Right kidney (tissue), 9 donors: Measurements from ENCODE around the gene ZFY.
A peak's percentile ranks its signal among the peaks of the same experiment; 100 is the strongest.

Experiments
- DNase-seq: peaks from one replicate; pipeline ENCODE4 v3.0.0-alpha.2; 2016
- long read RNA-seq, 8 donors: transcript quantifications; one replicate each; lab custom pipeline, GENCODE V29; 2026

ZFY gene
- long read RNA-seq, donor 1: 0 reads
- long read RNA-seq, donor 2, full-length matches to known transcripts: 1 of 1 reads
- long read RNA-seq, donor 2, partial matches to known transcripts: 0 of 1 reads
- long read RNA-seq, donor 2, other reads (novel, unspliced or antisense): 0 of 1 reads
- long read RNA-seq, donor 3: 0 reads
- long read RNA-seq, donor 4: 0 reads
- long read RNA-seq, donor 5, partial matches to known transcripts: 0 of 1 reads
- long read RNA-seq, donor 5, other reads (novel, unspliced or antisense): 0 of 1 reads
- long read RNA-seq, donor 6: 0 reads
- long read RNA-seq, donor 7: 0 reads
- long read RNA-seq, donor 8: 0 reads

DNA sequence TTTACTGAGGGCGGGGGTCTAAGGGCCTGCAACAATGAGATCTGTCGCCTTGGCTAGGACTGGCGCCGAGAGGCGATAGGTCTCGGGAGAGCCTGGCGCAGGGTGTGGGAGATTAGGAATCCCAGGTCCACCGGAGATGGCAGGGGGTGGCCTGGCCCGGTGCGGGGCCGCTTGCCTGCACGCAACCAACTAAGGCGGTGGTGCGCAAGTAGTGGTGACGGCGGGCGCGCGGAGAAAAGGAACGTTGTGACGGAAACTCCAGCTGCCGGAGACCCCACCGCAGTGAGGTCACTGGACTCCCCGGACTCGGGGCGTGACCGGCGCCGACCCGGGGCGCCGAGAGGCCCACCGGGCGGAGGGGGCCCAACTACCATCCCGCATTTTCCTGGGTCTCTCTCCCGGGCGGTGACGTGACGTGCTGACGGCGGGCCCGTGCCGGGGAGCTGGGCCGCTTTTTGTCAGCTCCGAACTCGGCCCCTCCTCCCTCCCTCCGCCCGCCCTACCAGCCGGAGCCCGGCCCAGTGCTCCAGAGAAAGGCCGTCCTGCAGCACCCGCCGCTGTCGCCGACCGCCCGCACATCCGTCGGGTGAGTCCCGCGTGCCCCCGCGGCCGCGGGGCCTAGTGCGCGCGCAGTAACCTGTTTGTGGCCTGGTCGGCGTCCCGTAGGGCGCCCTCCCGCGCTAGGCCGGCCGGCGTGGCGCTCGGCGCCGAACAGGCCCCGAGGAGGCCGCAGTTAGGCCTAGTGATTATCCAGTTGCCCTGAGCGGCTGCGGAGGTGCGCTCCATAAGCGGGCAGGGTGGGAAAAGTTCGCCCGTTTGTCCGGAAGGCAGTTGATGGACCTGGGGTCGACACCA lies at the start of gene ZFY:
ZFY (plus strand) TSS at position 521 of the 855 bp plus-strand sequence. CDS start 18,556 bp downstream, outside the sequence.
- peak; percentile 86 for DNase-seq

GRCh38 chrY:2885880-2886279 lies 49.3 kb upstream of the ZFY start:
- no peak for DNase-seq

DNA sequence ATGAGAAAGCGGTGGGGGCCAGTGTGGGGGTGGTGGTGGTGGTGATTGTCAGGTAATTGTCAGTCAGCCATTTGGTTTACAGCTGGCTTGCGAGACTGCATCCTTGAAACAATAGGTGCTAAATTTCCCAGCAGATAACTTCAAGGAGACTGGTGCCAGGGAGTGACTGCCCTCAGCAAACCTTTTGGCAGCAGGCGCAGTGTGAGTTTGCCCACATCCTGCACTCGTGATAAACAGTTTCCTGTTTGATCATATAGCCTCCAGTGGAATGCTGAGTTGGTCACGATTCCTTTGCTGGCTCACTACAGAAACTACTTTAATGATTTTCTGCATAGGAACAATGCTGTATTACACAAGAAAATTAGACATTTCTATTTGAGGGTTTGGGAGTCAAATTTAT lies 47.8 kb upstream of the ZFY start:
- no peak for DNase-seq

GRCh38 chrY:2887955-2888354 lies 47.2 kb upstream of the ZFY start:
- DNase-seq: no peak

DNA sequence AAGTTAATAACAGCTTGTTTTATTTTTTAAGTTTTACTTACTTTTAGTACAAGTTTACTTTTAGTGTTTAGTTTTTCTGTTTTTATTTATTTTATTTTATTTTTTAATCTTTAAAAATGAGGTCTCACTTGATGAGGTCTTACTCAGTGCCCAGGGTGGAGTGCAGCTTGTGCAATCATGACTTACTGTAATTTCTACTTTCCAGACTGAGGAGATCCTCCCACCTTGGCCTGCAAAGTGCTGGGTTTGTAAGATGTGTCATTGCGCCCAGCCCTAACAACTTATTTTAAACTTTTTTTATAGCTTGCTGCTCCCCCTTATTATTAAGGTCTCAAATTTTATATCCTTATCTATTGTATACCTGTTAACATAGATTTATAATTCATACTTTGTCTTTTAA lies 41.7 kb upstream of the ZFY start:
- no peak for DNase-seq

DNA sequence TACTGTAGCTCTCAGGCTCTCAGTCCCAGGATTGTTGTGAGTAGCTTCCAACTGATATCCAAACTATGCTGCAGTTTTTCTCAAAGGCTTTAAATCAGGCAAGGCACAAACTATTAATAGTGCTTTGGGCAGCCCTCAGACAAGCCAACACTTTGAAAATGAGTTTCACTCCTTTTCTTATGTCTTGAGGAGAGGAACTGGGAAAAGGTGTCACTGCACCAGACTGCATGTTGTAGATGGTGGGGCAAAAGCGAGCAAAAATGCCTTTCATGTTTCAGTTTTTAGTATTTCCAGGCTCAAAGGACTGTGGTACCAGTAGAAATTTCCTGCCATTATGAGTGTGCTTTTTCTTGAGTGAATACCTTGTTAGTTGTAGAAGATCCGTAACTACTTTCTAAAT lies 39.1 kb upstream of the ZFY start:
- DNase-seq: no peak

GRCh38 chrY:2907356-2907755 lies 27.8 kb upstream of the ZFY start:
- no peak for DNase-seq

- DNase-seq: no peak
These were observed 21.9 kb upstream of the ZFY start for GRCh38 chrY:2913066-2913815.

- DNase-seq: peak; percentile 33
These were observed 1.1 kb upstream of the ZFY start for GRCh38 chrY:2934078-2934477.

DNA sequence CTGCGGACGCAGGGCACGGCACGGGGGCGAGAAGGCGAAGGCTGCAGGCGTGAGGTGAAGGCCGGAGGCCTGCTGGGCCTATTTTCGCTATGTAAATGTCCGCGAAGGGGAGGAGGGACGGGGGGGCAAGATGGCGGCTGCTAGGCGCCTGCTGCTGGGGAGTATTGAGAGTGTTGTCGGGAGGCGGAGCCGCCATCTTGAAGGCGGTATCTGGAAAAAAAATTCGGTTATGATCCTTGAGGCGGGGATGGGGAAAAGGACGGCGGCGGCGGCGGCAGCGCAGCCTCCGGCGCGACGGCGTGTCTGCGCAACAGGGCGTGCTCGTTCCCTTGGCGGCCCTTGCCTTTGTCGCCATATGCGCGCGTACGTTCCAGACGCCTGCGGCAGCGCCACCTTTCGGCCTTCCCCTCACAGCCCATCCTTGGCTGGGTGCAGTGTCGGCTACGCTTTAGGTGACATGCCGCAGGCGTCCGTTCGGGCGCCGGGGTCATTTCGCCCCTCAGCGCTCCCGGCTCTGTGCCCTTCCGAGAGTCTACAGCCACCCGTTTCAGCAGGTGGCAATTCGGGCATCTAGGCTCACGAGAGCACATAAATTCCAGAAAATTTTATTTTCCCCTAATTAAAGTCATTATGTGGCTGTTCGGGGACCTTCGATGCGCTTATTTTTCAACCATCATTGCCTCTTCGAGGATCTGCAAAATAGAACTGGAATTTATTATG lies 695 bp downstream of the ZFY start:
- peak; percentile 92 for DNase-seq

- DNase-seq: no peak
These were observed 1.2 kb downstream of the ZFY start for GRCh38 chrY:2936436-2936750.

DNA sequence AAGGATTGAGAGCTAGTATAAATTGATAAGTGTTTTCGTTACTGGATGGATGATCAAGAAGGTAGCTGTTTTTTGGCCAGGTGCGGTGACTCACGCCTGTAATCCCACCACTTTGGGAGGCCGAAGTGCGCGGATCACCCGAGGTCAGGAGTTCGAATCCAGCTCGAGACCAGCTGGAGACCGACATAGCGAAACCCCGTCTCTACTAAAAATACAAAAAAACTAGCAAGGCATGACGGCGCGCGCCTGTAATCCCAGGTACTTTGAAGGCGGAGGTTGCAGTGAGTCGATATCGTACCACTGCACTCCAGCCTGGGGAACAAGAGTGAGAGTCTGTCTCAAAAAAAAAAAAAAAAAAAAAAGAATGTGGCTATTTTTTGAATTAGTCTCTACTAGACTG lies 2.0 kb downstream of the ZFY start:
- no peak for DNase-seq

DNA sequence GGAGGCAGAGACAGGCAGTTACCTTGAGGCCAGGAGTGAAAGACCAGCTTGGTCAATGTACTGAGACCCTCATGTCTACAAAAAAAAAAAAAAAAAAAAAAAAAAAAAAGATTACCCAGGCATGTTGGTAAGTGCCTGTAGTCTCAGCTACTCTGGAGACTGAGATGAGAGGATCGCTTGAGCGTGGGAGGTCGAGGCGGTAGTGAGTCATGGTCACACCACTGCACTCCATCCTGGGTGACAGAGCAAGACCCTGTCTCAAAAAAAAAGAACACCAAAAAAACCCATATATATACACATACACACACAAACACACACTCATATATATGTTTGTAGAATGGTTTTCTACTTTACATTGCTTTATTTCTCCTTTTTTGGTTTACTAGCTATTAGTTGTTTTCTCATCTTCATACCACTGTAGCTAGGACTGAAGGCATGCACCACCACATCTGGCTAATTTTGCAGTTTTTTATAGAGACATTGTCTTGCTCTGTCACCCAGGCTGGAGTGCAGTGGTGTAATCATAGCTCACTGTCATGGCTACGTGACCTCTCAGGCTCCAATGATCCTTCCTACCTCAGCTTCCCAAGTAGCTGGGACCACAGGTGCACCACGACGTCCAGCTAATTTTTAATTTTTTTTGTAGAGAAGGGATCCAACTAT lies 14.5 kb downstream of the ZFY start:
- no peak for DNase-seq

DNA sequence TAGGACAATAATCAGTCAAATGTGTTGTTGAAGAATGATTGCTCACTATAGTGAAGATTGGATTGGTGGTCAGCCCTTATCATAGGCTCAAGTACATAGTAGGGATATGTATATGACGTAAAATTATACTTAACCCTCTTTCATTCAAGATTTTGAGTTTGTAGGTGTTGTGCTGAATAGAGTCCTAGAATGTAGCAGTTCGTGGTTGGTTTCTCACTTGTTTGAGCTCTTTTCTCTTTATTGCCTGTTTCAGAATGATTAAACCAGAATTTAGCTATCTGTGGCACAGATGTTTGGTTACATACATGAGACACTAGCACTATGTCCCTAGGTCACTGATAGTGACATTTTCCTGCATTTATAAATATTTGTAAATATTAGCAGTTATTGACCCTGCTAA lies 15.5 kb downstream of the ZFY start:
- DNase-seq: no peak

DNA sequence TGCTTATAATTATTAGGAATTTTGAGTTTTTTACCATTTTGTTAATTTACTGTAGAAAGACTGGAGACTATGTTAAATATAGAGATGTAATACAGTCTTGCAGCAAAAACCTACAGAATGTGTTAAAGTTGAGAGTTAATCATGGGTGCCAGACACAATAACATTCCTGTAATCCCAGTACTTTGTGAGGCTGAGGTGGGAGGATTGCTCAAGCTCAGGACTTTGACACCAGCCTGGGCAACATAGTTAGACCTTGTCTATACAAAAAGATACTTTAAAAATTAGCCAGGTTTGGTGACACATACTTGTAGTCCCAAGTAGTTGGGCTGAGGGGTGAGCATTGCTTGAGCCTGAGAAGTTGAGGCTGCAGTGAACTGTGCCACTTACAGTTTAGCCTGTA lies 17.7 kb downstream of the ZFY start:
- DNase-seq: no peak

DNA sequence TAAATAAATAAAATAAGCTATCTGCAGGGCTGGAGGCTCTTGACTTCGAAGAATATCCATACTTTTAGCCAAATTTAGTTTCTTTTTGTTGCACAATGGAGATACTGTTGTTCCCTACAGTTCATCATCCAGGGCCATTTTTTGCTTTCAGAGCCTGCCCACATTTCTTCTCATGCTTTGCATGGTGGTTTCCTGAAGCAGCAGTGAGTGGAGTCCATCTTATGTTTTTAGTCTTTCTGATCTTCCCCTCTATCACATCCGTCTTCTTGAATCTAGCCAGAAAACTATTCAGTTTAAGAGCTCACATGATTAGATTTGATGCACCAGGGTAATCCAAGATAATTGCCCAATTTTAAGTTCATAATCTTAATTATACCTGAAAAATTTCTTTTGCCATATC lies 19.6 kb downstream of the ZFY start:
- DNase-seq: no peak

GRCh38 chrY:2955561-2955960 lies 20.4 kb downstream of the ZFY start:
- no peak for DNase-seq

DNA sequence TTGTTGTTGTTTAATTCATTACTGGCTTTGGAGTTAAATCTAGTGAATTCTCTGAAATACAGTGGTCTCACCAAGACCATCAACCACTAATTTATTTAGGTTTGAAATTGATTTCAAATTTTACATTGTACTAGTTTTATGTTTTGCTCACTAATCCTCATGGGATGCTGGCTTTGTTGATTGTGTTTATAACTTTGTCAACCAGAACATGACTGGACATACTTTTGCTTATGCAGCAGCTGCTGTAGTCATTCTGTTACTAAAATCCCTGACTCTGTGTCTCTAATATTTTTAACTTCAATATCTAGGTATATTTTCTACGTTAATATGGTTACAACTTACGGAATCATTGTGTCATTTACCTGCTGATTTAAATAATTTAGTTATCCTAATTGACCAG lies 26.9 kb downstream of the ZFY start:
- DNase-seq: no peak

- DNase-seq: no peak
These were observed 29.6 kb downstream of the ZFY start for GRCh38 chrY:2964814-2965213.

- DNase-seq: no peak
These were observed 30.4 kb downstream of the ZFY start for GRCh38 chrY:2965629-2966028.

- DNase-seq: no peak
These were observed 34.4 kb downstream of the ZFY start for GRCh38 chrY:2969561-2969960.

- DNase-seq: no peak
These were observed 37.5 kb downstream of the ZFY start for GRCh38 chrY:2972708-2973107.
